GM19328 (cell line): ENCODE measurements around the gene PDE4D.

ENCODE experiments used
- ATAC-seq: cut with Tn5 transposase; IDR thresholded peaks from one replicate; pipeline ENCODE4 v1.9.1; 2021; ENCODE audit warnings: mild to moderate bottlenecking, moderate library complexity; ENCODE audit not compliant: unreplicated experiment

The PDE4D gene

DNA sequence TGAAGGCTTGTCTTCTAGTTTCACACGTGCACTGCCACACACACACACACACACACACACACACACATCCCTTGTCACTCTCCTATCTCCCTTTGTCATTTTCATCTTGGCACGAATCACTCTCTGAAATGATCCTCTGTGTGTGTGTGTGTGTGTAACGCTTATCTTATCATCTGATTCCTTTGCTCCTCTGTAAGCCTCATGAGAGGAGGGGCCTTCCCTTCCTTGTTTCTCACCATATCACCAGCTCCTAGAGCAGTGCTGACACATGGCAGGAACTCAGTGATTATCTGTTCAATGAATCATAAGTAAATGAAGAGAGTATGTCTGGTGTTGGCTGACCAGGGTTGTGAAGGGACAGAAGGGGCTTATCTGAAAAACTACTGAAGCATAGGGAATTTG lies 53.3 kb downstream of the PDE4D start:
- no peak for ATAC-seq

GRCh38 chr5:59838989-59839388 lies 54.5 kb downstream of the PDE4D start:
- no peak for ATAC-seq

GRCh38 chr5:59838067-59838466 lies 55.5 kb downstream of the PDE4D start:
- no peak for ATAC-seq

DNA sequence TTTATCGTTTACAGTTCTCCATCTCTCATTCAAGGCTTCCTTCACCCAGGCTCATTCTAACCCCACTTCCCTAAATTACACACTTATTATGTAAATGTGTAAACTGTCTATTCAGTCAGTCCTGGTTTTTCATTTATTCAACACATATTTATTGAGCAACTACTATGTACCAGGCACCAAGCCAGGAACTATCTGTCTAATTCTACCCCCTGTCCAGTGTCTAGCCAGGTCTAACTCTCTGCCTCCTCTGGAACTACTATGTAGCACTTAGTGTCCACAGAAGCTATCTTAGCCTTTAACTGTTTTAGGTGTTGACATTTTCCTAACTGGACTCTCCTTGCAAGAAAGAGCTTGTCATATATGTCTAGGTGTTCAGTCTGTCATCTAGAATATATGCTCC lies 56.5 kb downstream of the PDE4D start:
- ATAC-seq = no peak

GRCh38 chr5:59835800-59836199 lies 57.7 kb downstream of the PDE4D start:
- no peak for ATAC-seq

GRCh38 chr5:59833448-59833847 lies 60.1 kb downstream of the PDE4D start:
- no peak for ATAC-seq

DNA sequence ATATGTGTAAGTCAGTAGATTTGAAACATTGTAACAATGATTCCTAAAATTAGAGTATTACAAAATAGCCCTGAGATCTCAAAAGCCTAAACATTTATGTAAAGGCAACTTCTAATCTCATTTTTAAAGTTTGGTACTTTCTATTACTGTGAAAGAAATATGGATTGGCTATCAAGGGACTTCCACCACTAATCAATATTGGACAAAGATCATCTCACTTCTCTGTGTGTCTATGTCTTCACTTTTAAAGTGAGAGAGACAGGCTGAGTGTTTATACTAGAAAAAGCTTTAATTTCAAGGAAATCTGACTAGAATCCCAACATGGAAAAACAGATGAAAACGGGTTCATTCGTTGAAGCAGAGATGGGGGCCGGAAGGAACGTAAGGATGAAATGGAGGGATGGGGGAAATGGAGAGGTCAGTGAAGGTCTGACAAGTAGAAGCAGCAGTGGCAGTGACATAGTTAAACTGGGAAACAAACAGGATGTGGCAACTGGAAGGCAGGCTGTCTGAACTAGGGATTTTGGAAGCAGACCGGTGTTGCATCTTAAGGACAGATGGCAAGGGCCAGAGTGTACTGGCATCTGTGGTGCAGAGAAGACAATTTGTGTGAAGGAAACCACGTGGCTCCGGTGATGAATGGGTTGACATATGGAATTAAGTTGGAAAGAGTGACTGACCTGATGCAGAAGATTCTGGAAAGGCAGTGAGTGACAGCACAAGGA lies 60.8 kb downstream of the PDE4D start:
- no peak for ATAC-seq

DNA sequence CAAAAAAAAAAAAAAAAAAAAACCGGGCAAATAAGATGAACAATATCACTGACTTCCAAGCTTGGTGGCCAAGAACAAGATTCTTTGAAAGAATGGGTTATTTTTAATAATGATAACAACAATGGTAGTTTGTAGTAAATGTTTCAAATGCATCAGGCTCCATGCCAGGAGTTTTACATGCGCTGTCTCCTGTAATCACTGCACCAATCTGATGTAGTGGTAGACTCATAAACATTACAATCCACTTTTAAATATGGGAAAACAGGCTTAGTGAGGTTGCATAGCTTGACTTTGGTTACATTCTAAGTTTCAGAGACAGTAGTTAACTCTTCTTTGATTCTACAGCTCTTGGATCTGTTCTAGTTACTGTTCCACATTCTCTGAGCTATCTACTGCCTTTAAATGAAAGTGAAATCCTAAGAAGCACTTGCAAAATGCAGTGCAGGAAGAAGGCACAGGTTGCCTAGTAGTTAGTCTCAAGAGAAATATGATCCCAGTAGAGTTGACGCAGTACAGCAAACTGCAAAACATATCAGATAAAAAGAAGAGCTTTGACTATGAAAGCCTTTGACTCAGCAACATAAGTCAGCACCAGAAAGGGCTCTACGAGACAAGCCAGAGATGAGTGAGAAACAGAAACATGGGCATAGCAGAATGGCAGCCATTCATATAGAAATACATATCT lies 62.1 kb downstream of the PDE4D start:
- no peak for ATAC-seq

DNA sequence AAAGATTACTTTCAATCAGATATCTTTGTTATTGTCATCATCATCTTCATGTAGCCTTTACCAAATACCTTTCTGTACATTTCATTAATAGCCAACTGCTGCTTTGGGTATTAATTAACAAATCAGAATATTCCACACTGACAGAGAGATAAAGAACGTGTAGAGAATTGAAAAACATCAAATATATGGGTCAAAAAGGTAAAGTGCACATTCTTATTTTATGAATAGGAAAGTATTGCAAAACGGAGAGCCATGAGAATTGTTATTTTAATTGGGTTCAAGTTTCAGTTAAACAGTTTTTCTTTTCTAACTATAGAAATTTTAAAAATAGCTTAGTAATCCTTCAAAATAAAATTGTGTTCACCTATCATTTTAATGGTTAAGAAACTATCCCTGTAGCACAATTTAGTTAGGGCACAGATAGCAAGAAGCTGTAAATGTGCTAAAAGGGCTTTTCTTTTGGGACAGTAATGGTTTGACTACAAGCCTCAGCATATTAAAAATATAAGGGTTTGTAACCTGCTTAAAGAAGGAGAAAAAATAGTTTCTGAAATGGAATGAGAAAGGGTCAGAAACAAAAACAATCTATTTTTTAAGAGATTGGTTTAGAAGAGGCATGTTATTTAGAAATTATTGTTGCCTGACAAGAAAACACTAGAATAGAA lies 62.9 kb downstream of the PDE4D start:
- no peak for ATAC-seq

DNA sequence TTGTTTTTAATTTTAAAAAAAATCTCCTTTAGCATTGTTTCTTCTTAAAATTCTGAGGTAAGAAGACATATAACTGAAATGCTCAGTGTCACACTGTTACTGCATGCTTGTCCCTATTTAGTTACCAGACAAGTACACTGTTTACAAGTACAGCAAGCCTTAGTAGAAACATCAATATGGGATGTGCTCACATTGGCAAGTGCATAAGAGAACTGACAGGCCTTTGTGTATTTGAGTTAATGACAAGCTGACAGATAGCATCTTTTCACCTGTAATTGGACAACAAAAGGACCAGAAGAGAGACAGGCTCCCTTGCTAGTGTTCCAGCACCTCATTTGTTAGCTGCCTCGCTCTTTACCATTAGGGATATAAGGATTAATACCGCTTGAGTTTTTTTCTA lies 63.6 kb downstream of the PDE4D start:
- ATAC-seq = no peak

DNA sequence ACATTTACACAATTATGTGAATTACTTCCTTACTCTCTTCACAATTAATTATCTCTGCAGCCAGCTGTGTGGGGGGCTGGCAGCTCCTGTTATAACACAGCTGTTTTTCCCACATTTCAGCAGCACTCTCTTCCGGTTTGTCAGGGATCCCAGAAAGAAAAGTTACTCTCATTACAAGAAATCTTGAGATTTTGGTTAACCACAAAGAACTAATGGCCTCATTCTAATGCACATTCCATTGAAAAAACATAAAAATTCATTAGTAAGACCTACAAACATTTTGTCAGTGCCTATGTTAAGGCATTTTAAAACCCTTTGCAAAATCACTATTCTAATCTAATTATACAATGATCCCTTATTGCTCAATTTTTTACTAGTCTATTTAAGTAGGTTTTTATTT lies 64.1 kb downstream of the PDE4D start:
- ATAC-seq = no peak

DNA sequence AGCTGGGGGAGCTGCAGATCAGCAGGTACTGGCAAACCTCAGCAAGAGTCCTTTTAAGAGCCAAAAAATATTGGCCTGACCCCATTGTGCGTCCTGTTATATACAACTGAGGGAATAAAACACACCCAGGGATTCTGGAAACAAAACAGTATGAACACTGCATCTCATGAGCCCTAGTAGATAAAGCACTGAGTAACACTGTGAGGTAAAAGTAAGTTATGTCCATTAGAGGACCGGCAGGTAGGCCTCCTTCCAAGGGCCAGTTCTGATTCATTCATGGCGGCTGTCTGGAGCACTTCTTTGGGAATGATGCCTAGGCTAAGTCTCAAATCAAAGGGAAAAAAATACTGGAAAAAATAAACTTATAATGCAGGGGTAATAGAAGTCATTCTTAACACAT lies 64.9 kb downstream of the PDE4D start:
- no peak for ATAC-seq

- ATAC-seq = no peak
Measured at GRCh38 chr5:59826996-59827395, 66.5 kb downstream of the PDE4D start.

DNA sequence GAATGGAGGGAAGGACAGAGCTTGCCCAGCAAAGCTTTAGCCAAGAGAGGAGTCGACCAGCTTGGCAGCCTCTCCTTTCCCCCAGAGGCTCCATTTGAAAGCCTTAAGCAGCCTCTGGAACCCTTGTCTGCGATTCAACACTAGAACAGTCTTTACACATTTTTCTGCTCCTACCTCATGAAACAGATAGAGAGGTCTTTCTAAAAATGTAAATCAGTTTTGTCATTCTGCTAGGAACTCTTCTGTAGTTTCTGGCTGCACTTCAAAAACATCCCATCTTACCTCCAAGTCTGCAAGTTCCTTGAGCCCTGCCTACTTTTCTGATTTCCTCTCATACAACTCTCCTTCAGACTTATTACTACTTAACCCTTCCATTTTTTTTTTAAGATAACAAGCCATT lies 70.1 kb downstream of the PDE4D start:
- ATAC-seq = no peak

- no peak for ATAC-seq
Measured at GRCh38 chr5:59819806-59820205, 73.7 kb downstream of the PDE4D start.

DNA sequence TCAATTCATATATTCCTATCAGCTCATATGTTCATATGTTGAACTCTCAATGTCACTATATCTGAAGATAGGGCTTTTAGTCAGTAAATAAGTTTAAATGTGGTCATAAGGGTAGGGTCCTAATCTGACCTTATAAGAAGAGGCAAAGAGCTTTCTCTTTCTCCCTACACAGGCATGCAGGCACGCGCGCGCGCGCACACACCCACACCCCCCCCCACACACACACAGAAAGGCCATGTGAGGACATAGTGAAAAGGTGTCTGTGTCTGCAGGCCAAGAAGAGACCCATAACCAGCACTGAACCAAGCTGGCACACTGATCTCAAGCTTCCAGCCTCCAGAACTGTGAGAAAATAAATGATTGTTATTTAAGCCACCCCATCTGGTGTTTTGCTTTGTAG lies 76.0 kb downstream of the PDE4D start:
- no peak for ATAC-seq

DNA sequence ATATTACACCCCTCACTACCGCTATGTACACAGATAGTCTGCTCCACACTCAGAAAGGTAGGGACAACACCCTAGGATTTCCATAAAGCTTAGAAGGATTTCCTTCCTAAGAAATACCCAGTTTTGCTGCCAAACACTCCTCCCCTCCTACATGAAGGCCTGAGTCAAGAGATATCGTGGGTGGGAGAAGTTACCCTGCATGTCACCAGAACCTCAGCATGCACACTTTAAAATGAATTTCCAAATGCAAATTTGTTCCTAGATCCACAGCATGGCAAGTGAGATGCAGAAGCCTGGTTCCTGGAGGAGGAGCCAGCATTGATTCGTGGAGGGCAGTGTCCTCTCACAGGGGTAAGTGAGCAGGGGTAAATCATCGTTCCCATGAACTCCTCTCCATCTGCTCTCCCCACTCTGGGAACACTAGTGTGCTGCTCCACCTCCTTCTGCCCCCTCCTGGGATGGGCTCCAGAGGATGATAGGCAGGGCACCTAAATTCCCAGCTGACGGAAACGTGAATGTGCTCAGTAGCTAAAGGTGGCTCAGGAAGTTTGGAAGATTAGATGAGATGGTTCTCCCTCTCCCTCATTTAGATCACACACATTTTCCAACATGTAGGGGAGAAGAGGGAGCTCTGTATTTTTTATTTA lies 76.7 kb downstream of the PDE4D start:
- ATAC-seq = no peak

DNA sequence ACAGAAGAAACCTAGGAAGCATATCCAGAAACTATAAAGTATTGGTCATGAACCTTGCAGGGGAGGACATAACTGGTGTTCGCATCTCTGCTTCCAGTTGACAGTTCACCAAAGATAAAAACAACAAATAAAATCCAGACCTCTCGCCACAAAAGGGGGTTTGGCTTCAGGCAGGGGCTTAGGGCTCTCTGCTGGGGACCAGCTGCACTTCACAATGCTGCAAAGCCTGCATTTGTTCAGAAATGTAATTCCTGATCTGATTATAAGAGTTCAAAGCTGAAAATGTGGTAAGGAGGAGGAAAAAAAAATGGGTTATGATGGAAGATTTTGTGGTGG lies 79.0 kb downstream of the PDE4D start:
- no peak for ATAC-seq

DNA sequence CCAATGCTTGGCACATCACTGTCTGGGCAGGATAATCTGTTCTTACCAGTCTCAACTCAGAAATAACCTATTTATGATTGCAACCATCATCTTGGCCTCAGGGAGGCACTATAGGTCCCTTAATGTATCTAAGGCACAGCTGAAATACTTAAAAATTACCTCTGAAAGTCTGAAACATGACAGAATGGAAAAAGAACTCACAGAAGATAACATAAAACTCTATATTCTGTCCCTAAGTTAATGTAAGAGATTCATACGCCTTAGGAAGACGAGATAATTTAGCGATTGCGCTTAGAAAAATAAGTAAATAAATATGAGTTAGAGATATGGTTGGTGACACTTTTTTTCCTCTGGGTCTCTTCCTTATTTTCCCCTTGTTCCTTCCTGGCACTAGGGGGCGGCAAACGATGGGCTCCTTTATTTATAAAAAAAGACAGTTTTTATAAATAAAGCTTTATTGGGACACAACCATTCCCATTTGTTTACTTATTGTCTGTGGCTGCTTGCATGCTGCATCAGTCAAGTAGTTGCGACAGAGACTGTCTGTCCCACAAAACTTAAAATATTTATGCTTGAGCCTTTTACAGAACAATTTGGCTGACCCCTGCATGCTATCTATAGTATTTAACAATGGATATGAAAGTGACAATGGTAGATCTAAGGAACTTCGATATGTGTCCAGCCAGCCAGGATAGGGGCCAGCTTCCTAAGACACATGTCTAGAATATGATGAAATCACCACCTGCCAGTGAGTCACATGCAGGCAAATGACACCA lies 79.6 kb downstream of the PDE4D start:
- ATAC-seq = peak; percentile 68

DNA sequence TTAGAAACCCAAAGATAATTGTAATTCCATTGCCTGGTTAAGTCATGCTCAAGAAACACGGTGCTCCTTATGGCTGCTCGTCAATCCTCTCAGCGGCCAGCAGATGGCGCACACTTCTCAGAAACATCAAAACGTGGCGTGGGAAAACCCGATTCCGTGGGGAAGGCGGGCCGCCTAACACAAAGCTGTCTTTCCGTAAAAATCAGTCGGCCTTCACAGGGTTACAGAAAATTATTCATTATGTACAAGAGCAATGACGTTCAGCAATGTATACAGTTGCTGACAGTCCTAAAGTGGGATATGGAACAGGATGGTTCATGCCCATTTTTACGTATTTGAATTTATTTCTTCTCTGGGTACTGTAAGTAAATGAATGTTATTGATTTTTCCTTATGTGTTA lies 83.5 kb downstream of the PDE4D start:
- peak; percentile 53 for ATAC-seq

DNA sequence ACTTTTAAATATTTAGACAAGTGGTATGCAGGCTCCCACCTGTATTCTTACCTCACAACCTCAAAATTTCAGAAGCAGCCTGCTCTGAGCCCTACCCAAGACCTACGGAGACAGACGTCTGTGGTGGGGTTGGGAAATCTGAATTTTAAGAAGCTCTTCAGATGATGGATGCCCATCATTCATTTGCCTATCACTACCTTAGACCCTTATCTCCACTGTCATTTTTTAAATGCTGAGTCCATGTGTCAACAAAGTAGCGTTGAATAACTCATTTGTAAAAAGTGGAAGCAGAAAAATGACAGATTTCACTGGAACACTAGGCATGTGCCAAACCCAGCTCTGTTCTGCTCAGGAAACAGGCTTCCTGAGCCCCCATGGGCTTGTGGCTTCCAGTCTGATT lies 85.7 kb downstream of the PDE4D start:
- no peak for ATAC-seq
